ENCODE data around the gene SLC44A1.

Gene SLC44A1

GRCh38 chr9:105432247-105432842 is 187.9 kb downstream of the SLC44A1 start:
- DNase-seq (ENCODE audit: low spot score): no peak

- DNase-seq (ENCODE audit: low spot score): no peak
Measured at GRCh38 chr9:105435453-105435852, 191.0 kb downstream of the SLC44A1 start.

GRCh38 chr9:105436783-105437182 is 192.3 kb downstream of the SLC44A1 start:
- no peak for DNase-seq (ENCODE audit: low spot score)

GRCh38 chr9:105437704-105438103 is 193.3 kb downstream of the SLC44A1 start:
- no peak for DNase-seq (ENCODE audit: low spot score)

- DNase-seq (ENCODE audit: low spot score): no peak
Measured at GRCh38 chr9:105438141-105438806, 193.8 kb downstream of the SLC44A1 start.

GRCh38 chr9:105439428-105439827 is 195.0 kb downstream of the SLC44A1 start:
- DNase-seq (ENCODE audit: low spot score): no peak

- no peak for DNase-seq (ENCODE audit: low spot score)
Measured at GRCh38 chr9:105441616-105442160, 197.2 kb downstream of the SLC44A1 start.

GRCh38 chr9:105443121-105443520 is 198.7 kb downstream of the SLC44A1 start:
- no peak for DNase-seq (ENCODE audit: low spot score)

GRCh38 chr9:105444130-105444529 is 199.7 kb downstream of the SLC44A1 start:
- DNase-seq (ENCODE audit: low spot score): no peak

- no peak for DNase-seq (ENCODE audit: low spot score)
Measured at GRCh38 chr9:105445203-105445881, 200.9 kb downstream of the SLC44A1 start.

- DNase-seq (ENCODE audit: low spot score): no peak
Measured at GRCh38 chr9:105447386-105447813, 202.9 kb downstream of the SLC44A1 start.

GRCh38 chr9:105447814-105448812 is 203.7 kb downstream of the SLC44A1 start, which contains the start of gene FSD1L:
Gene FSD1L, plus strand, starts transcription at chr9:105448034. Its CDS starts 187 bp downstream, at chr9:105448221.
- peak; percentile 85 for DNase-seq (ENCODE audit: low spot score)

- DNase-seq (ENCODE audit: low spot score): no peak
Measured at GRCh38 chr9:105449081-105449480, 204.6 kb downstream of the SLC44A1 start.

GRCh38 chr9:105452185-105452584 is 207.7 kb downstream of the SLC44A1 start:
- DNase-seq (ENCODE audit: low spot score): no peak

GRCh38 chr9:105455836-105456475 is 211.5 kb downstream of the SLC44A1 start:
- no peak for DNase-seq (ENCODE audit: low spot score)

GRCh38 chr9:105457560-105458294 is 213.3 kb downstream of the SLC44A1 start:
- no peak for DNase-seq (ENCODE audit: low spot score)

GRCh38 chr9:105458404-105458803 is 214.0 kb downstream of the SLC44A1 start:
- DNase-seq (ENCODE audit: low spot score): no peak

- no peak for DNase-seq (ENCODE audit: low spot score)
Measured at GRCh38 chr9:105459336-105459735, 214.9 kb downstream of the SLC44A1 start.

GRCh38 chr9:105466898-105467455 is 222.5 kb downstream of the SLC44A1 start:
- no peak for DNase-seq (ENCODE audit: low spot score)

- no peak for DNase-seq (ENCODE audit: low spot score)
Measured at GRCh38 chr9:105468875-105469274, 224.4 kb downstream of the SLC44A1 start.

Measured in CD4-positive, alpha-beta T cell treated with Interleukin-15 for 4 hours (primary cell).